ENCODE data around the gene DRD4. TPM values are rescaled to one million over a fixed set of nuclear protein-coding genes. Genes with fewer than 3 reads are reported as not detected.

Gene DRD4
- total and polyA plus RNA-seq, 9 of the 15 experiments (the other 6 are each of a cell fraction or from before 2014, with no cell fraction given): 0.04 to 0.95 (median 0.21) TPM; not detected in 5

GRCh38 chr11:665704-666281, 28.7 kb downstream of the DRD4 start (continued):
- TF ChIP-seq CEBPG (CRISPR knock-in tag; IDR thresholded peaks at IDR 0.05) (no peak), CEBPG (tag; conservative IDR thresholded peaks at IDR 0.05 in 1 of 2, IDR thresholded peaks at IDR 0.05 in 1 of 2) (no peak), EZH2 (IDR thresholded peaks at IDR 0.05; ENCODE audit: borderline replicate concordance, low read depth, low read length) (no peak), ZBTB17 (CRISPR knock-in tag; IDR thresholded peaks at IDR 0.05) (0 out of 2 replicates have a peak, but pooled peaks have one; percentile 62), ZBTB49 (CRISPR knock-in tag; IDR thresholded peaks at IDR 0.05; ENCODE audit: borderline replicate concordance) (no peak), ZFP30 (CRISPR knock-in tag; IDR thresholded peaks at IDR 0.05; ENCODE audit: borderline replicate concordance) (no peak), RBM17 (IDR thresholded peaks at IDR 0.05; ENCODE audit: borderline replicate concordance, low read depth, low read length) (no peak), ZNF785 (CRISPR knock-in tag; IDR thresholded peaks at IDR 0.05) (no peak), DNMT1 (IDR thresholded peaks at IDR 0.05) (no peak), ZNF318 (IDR thresholded peaks at IDR 0.05; ENCODE audit: borderline replicate concordance in 1 of 2, low read depth in 1 of 2) (no peak), OTX1 (CRISPR knock-in tag; IDR thresholded peaks at IDR 0.05) (no peak), HOMEZ (CRISPR knock-in tag; IDR thresholded peaks at IDR 0.05) (no peak), ATF4 (CRISPR knock-in tag; IDR thresholded peaks at IDR 0.05) (no peak), KAT8 (IDR thresholded peaks at IDR 0.05; ENCODE audit: low read depth) (no peak)
